Left hindlimb (tissue), 1 donor: ENCODE data around the gene RNF112.

Source experiments
- DNase-seq: peaks from one replicate; pipeline ENCODE4 v3.0.0-alpha.2; 2018

Gene RNF112

DNA sequence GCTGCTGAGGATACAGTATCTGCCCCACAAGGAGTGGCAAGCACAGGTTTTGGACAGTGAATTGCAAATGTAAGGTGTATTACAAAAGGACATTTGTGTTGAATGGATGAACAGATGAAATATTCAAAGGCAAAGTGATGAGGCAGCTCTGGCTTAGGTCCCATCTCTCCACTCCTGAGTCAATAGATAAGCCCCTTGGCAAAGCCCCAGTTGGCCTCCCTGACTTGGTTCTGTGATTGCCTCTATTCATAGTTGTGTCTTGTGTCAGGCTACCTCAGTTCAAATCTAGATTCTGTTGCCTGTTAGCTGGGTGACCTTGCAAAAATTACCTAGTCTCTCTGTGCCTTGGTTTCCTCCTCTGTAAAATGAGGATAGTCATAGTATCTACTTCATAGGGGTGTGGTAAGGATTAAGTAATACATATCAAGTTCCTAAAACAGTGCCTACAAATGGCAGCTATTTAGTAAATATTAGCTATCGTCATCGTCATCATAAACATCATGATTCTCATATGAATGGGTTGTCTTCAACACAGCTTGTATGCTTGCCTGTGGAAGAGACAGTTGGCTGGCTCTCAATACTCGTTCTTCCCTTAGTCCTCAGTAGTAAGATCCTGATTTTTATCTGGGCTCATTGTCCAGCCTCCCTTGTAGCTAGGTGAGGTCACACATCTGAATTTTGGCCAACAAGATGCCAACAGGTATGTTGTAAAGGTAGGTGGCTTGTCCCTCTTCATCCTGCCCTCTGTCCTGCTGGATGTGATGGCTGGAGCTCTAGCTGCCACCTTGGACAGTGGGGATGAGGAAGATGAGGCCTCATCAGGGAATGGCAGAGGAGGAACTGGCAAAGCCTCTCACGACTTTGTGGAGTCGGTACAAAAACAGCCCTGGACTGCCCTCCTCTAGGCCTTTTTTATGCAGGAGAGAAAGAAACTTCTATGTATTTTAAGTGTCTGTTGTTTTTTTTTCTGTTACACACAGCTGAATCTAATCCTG is 21.9 kb upstream of the RNF112 start:
- no peak for DNase-seq

DNA sequence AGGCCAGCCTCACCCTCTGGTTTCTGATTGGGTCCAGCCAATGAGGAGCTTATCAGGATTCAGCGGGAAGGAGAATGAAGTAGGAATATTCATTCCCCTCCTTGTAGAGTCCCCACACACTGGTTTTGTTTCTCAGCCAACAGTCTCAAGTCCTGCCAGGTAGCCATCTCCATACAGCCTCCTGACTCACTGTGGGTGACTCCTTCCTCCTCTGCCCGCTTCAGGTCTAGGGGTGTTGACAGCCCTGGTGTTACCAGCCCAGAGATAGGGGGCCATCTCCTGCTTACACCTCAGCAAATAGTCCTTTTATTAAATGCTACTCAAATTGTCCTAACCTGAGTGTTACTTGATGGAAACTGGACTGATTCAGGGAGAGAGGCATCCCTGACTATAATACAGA is 20.1 kb upstream of the RNF112 start:
- no peak for DNase-seq

GRCh38 chr17:19391432-19391831 is 19.6 kb upstream of the RNF112 start:
- no peak for DNase-seq

DNA sequence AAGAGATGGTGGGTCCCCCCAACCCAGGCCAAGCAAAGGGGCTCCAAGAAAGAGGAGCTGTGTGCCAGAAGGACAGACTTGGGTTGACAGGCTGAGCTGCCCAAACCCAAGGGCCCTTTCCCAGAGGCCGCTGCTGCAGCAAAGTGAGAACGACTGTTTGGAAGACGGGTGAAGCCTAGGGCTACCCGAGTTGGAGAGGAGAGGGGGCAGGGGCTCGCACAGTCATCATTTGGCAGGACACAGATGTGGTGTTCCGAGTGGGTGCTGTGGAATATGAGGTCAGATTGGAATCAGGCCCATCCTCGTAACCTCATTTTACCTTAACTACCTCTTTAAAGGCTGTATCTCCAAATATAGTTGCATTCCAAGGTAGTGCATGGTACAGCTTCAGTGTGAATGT is 18.7 kb upstream of the RNF112 start:
- no peak for DNase-seq

- no peak for DNase-seq
Observed at GRCh38 chr17:19397556-19398041, 13.4 kb upstream of the RNF112 start.

DNA sequence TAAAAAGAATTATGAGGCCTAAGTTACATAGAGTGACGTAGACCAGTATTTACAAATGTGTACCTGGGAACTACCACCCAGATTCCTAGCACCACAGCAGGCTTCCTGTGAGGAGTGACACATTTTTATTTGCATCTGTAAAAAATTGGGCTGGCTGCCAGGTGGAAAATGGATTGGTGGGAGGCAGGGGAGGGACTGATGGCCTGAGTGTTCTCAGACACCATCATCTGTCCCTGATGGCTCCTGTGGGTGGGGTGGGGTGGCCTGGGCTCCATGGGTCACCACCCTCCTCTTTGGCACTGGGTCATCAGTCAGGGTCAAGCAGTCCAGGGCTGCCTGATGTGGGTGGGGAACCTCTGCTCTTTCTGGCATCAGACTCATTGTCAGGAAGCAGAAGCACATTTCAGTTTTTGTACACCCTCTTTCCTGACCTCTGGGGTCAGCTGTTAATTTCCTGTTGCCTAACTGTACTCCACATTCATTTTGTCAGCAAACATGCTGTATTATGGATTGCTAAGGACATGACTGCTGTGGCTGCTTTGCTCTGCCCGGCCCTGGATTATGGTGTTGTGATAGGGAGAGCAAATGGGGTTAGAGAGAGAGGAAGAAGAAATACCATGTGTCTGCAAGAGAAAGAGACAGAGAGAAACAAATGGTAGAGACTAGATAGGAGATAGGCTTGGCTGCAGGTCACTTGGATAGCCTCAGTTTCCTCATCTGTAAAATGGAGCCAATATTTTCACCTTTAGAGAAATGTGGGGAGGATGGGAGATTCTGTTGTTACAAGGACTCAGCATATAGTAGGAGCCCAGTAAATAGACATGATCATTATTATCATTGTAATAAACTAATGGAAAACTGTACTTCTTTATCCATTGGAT is 12.5 kb upstream of the RNF112 start:
- DNase-seq, result no peak

GRCh38 chr17:19399750-19400450 is 11.1 kb upstream of the RNF112 start:
- DNase-seq, result no peak

DNA sequence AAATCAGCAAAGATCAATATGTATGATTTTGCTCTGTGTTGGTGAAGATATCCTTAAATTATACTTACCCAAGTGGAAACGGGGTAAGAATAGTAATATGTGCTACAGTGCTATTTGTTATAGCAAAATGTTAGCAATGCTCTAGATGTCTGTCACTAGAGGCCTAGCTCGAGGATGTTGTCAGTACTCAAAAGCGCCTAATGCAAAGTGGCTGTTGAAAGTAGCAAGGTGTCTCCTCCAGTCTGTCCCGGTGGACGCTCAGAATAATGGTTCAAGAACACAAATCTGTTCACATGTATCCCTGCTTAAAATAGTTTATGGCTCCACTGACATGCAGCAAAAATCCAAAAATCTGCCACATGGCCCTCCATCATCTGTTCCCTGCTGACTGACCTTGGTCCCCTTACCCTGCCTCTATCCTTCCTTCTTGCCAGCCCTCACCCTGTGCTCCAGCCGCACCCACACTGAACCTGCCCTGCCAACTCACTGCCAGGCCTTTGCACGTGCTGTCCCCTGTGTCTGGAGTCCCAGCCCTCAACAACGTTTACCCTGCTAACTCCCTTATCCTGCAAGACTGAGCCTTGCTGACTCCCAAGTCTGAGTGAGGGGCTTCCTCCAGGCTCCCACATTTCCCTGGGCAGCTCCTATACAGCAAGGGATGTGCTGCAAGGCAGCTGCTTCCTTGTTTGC is 9.6 kb upstream of the RNF112 start:
- DNase-seq, result no peak

DNA sequence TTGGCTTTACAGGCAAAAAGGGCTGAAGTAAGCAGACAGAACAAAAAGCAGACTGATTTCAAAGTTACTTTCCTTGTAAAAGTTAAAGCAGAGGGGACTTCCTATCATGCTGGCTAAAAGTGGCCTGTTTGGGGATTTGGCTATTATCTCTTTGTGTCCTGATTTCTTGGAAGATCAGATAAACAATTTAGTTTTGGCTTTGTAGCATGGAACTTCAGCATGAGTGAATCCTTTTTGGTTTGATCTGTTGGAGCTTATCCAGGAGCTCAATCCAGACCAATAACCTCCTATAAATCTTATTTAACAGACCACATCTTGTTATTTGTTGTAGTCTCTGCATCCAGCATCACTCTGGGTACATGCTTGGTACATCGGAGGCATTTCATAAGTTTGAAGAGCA is 8.9 kb upstream of the RNF112 start:
- DNase-seq, result no peak

GRCh38 chr17:19403021-19403420 is 8.0 kb upstream of the RNF112 start:
- DNase-seq, result no peak

GRCh38 chr17:19404264-19404663 is 6.8 kb upstream of the RNF112 start:
- no peak for DNase-seq

DNA sequence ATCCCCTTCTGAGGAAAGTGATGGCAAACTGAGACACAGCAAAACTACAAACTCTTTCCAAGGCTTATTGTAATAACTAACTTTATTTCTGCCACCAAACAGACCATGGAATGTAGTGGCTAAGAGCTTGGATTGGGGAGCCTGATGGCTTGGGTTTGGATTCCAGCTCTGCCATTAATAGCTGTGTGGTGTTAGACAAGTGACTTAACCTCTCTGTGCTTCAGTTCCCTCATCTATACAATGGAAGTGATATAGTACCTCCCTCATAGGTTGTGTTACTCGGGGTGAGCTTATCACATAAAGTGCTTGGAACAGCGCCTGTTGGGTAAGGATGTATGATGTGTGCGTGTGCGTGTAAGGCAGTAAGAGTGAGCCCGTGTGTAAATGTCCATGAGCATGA is 5.9 kb upstream of the RNF112 start:
- no peak for DNase-seq

DNA sequence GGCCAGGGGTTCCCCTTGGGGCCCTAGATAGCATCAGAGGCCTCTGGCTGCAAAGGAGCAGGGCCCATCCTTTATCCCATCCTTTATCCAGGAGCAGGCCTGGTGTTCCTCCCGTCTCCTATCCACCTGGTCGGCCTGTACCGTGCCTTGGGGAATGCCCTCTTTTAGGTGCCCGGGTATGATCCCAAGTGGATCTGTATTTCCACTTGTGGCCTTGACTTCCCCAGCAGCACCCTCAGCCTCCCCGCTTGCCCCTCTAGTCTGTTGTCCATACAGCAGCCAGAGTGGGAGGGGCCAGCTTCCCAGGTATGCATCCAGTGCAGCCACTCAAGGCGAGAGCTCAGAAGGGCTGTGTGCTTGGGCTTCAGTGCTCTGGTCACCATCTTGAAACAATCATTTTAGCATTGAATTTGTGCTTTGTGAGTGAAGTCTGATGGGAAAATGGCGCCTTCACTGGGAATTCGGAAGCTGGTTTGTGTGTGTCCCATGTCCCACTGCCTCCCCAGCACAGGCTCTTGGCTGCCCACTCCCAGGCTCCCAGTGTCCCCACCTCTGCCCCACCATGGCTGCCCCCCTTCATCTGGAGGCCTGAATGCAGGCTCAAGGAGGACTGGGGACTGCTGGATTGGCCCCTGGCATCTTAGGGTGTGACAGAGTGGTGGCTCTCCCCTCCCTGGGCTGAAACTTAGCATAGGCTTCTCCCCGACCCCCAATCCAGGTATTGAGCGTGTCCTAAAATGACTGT is 3.3 kb upstream of the RNF112 start:
- DNase-seq, result no peak

- DNase-seq, result no peak
Observed at GRCh38 chr17:19408346-19408710, 2.7 kb upstream of the RNF112 start.

DNA sequence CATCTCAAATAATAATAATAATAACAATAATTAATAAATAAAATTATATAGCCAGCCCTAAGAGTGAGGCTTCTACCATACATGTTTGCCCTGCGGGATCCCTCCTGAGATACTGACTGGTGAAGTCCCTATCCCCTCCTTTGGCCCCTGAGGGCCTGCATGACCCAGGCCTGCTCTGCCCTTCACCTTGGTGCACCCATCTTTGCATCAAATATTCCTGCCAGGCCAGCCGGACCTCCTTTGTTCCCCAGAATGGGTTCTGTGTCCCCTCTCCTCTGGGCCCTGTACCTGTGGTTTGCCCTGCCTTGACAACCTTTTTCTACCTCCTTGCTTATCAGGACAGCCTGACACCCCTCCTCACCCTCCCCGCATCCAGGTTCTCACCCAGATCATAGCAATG is 2.0 kb upstream of the RNF112 start:
- DNase-seq, result no peak

DNA sequence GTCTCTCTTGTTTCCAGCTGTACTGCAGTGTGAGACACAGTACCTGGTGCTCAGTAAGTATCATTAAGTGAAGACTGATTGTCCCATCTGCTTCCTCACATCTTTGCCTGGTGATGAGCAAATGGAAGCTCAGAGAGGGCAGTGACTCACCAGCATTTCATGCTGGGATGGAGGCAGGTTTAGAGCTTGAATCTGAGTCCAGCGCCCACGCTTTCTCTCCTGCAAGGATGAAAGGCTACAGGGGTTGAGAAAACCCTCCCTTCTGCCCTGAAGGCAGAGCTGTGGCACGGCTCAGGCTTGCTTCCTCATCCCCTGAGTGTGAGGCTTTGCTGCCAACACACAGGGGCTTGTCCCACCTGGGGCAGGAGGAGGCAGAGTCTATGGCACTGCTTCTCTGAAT is 1.5 kb upstream of the RNF112 start:
- DNase-seq, result no peak

DNA sequence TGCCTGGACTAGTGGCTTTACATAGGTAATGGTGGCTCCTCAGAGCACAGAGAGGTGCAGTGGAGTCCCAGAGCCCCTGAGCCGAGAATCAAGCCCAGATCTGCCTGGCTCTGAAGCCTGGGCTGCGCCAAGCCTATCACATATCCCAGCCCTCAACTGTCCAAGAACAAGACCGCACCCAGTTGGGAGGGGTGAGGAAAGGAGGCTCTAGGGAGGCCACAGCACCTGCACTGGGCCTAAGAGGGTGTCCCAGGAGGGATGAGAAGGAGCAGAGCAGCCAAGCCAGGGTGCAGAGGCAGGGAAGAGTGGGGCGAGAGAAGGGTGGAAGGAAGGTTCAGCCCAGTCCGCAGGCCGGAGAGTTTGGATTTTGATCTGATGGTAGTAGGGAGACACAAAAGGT is 941 bp upstream of the RNF112 start:
- no peak for DNase-seq

- DNase-seq, result no peak
Observed at GRCh38 chr17:19411631-19412030, 599 bp downstream of the RNF112 start.

DNA sequence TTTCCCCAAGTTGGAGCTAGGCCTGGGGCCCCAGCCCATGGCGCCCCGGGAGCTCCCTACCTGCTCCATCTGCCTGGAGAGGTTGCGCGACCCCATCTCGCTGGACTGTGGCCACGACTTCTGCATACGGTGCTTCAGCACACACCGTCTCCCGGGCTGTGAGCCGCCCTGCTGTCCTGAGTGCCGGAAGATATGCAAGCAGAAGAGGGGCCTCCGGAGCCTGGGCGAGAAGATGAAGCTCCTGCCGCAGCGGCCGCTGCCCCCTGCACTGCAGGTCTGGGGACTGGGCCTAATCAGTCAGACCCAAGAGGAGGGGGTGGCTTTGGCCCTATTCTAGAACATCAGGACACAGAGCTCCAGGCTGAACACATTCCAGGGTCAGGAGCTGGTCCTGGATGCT is 1.5 kb downstream of the RNF112 start:
- DNase-seq, result no peak

GRCh38 chr17:19412984-19413383 is 2.0 kb downstream of the RNF112 start:
- no peak for DNase-seq

DNA sequence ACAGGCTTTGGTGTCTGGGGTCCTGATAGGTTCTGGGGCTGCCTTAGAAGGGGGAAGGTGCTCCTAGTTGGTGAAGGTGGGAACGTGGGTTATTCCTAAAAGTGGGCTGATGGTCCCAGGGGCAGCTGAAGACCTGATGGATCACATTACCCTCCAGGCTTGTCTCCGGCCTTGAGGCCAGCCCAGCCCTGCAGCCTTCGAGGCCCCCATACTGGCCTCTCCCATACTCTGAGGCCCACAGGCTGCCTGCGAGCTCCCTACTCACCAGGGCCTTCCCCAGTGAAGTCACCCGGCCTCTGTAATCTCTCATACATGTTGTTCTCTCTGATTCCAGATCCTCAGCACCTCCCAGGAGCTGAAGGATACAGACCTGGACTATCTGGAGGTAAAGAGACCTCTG is 2.7 kb downstream of the RNF112 start:
- no peak for DNase-seq
